ENCODE data around the gene DNHD1. TPM values are rescaled to one million over a fixed set of nuclear protein-coding genes. Genes with fewer than 3 reads are reported as not detected.
A peak's percentile ranks its signal among the peaks of the same experiment; 100 is the strongest.

The DNHD1 gene
- total RNA-seq, 6 experiments from 2014 or later, result 1.9 to 10.3 (median 6.1) TPM

GRCh38 chr11:6498121-6498520, 1.0 kb downstream of the DNHD1 start:
- Histone ChIP-seq H3K36me3 (no peaks in the 10 kb centered on the region), H3K27ac (no peak overlapping the region), H3K27me3 (no peaks in the 10 kb centered on the region), H3K4me3 (no peak overlapping the region), H3K9me3 (no peaks in the 10 kb centered on the region), H3K4me1 (peaks cover 0 to 11% (median 0%) of the 10 kb centered on the region in 4 donors)
- DNase-seq, result no peak
- TF ChIP-seq POLR2A (IDR thresholded peaks at IDR 0.05) (no peak), CTCF (IDR thresholded peaks at IDR 0.05) (no peak)
- intact Hi-C loops (cut with DNase I), result no loop called here
- 52% methylated on average over 4 of the region's 7 CpGs for WGBS (ENCODE audit: insufficient coverage, low coverage, low lambda C conversion rate, missing lambda C conversion rate)
- no peak for ATAC-seq

- no peaks in the 10 kb centered on the region for H3K36me3 ChIP-seq
- no CpG with 5 or more reads among the region's 5 CpGs for WGBS (ENCODE audit: insufficient coverage, low coverage, low lambda C conversion rate, missing lambda C conversion rate)
- intact Hi-C loops (cut with DNase I), result no loop called here
These were observed 1.5 kb downstream of the DNHD1 start for GRCh38 chr11:6498544-6498943.

GRCh38 chr11:6502382-6502781, 5.3 kb downstream of the DNHD1 start:
- H3K36me3 ChIP-seq, result no peaks in the 10 kb centered on the region
- no peak for DNase-seq
- H3K4me1 ChIP-seq, result peaks cover 0 to 11% (median 0%) of the 10 kb centered on the region in 4 donors
- no peak overlapping the region for H3K27ac ChIP-seq
- H3K4me3 ChIP-seq, result no peak overlapping the region
- 34% methylated on average over 3 of the region's 3 CpGs for WGBS (ENCODE audit: insufficient coverage, low coverage, low lambda C conversion rate, missing lambda C conversion rate)
- ATAC-seq, result peak; percentile 26 to 76 (median 51)
- no peaks in the 10 kb centered on the region for H3K9me3 ChIP-seq
- H3K27me3 ChIP-seq, result no peaks in the 10 kb centered on the region
- intact Hi-C loops (cut with DNase I), result loop anchor here in 1 of 2 donors (10.0 kb wide), 1 partner anchor 118 kb away; no protein-coding TSS in a partner anchor
- TF ChIP-seq POLR2A (IDR thresholded peaks at IDR 0.05) (no peak), CTCF (IDR thresholded peaks at IDR 0.05) (no peak)

More at GRCh38 chr11:6498544-6498943, 1.5 kb downstream of the DNHD1 start:
- Histone ChIP-seq H3K9me3 (no peaks in the 10 kb centered on the region), H3K4me1 (peaks cover 0 to 11% (median 0%) of the 10 kb centered on the region in 4 donors), H3K27ac (no peak overlapping the region), H3K4me3 (no peak overlapping the region), H3K27me3 (no peaks in the 10 kb centered on the region)
- DNase-seq (no peak), ATAC-seq (peak in 1 of 4 donors; percentile 18)
- TF ChIP-seq CTCF (IDR thresholded peaks at IDR 0.05) (no peak), POLR2A (IDR thresholded peaks at IDR 0.05) (no peak)

- DNase-seq, result no peak
- TF ChIP-seq POLR2A (IDR thresholded peaks at IDR 0.05) (no peak), CTCF (IDR thresholded peaks at IDR 0.05) (no peak)
- H3K27ac ChIP-seq, result no peak overlapping the region
- no peaks in the 10 kb centered on the region for H3K9me3 ChIP-seq
- WGBS (ENCODE audit: insufficient coverage, low coverage, low lambda C conversion rate, missing lambda C conversion rate), result 81% methylated on average over 3 of the region's 3 CpGs
- no peaks in the 10 kb centered on the region for H3K36me3 ChIP-seq
- H3K27me3 ChIP-seq, result no peaks in the 10 kb centered on the region
- peaks cover 0 to 11% (median 0%) of the 10 kb centered on the region in 4 donors for H3K4me1 ChIP-seq
- intact Hi-C loops (cut with DNase I), result loop anchor here in 1 of 2 donors (10.0 kb wide), 1 partner anchor 119 kb away; no protein-coding TSS in a partner anchor
- ATAC-seq, result no peak
- H3K4me3 ChIP-seq, result no peak overlapping the region
These were observed 7.1 kb downstream of the DNHD1 start for GRCh38 chr11:6504166-6504565.
